Heart left ventricle (tissue), 13 donors: ENCODE data around the gene SSBP3.

Experiments used
- CTCF ChIP-seq, 12 donors: fragments of 200-600 bp; sonication (generic) in 4 of 12; IDR thresholded peaks; one replicate each; pipeline versions ENCODE4 v1.5.0 to v1.8.0; 2018 to 2022; ENCODE audit warnings: antibody characterized with exemption in 12 of 12, mild to moderate bottlenecking in 5 of 12
- POLR2A ChIP-seq, 2 donors: fragments of 450-650 bp; IDR thresholded peaks; one replicate each; pipeline ENCODE4 v1.6.1; 2017; ENCODE audit warnings: antibody characterized with exemption in 2 of 2, mild to moderate bottlenecking in 2 of 2, moderate library complexity in 2 of 2
- donor health status: ischemic (EF 13 %, LVEDD 7.1; RV severe dilation, severe dysfunction).
- donor health status: DM: no; HTN: yes; CAD: no.
- donor health status: DM: no; HTN: no; CAD: no.
- donor health status: ischemic (EF 25% LVEDD 6.9; RV normal size, moderate dysfunction).
- donor health status: ischemic (EF 25% LVEDD 5.7; RV mildly dilated, moderate dysfunction).
- donor health status: ischemic (EF 35%, LVEDD 5.7; RV mildly dilated, moderate dysfunction).
- donor health status: nonischemic (EF 11% LVEDD 7.7; RV severe dilation, severe dysfunction).
- donor health status: DM: yes; HTN: yes; CAD: no.
- donor health status: PGD.
- donor health status: ischemic (EF 29% LVEDD 5.4; RV normal size, mild dysfunction).
- donor health status: nonischemic (EF 23%, LVEDD 6.1; RV moderate dilation, normal function).

DNA sequence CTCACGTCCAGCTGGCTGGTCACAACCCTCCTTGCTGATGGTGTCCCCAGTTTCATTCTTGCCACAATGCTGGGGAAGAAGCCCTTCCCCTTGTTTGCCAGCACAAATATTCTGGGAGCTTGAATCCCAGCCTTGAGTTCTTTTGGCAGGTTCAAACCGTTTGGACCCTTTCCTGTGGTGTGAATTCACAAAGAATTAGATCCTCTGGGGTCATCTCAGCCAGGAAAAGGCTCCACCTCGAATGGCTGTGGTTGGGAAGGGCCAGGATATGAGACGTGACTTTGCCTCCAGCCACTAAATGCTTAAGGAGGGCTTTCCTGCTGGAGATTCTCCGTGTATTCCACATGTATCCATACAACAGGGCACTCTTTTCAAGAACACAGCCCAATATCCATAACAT is 139.3 kb downstream of the SSBP3 start:
- no peak for TF ChIP-seq CTCF (IDR thresholded peaks at IDR 0.05)
- no peak for TF ChIP-seq POLR2A (IDR thresholded peaks at IDR 0.05)
